K562 (cell line): ENCODE results near the gene PPM1M. TPM values are rescaled to one million over a fixed set of nuclear protein-coding genes. Genes with fewer than 3 reads are reported as not detected.

ENCODE experiments used
- CEBPB ChIP-seq: fragments of 450-650 bp; IDR thresholded peaks from 2 replicates; pipeline ENCODE4 v1.6.1; 2016; ENCODE audit warnings: missing genetic modification characterization, missing compliant biosample characterization
- HMGN3 ChIP-seq: IDR thresholded peaks from 2 replicates; pipeline ENCODE4 v1.6.1; 2011; ENCODE audit warnings: borderline replicate concordance, low read depth, mild to moderate bottlenecking, mixed read lengths, low read length; ENCODE audit not compliant: insufficient read length; ENCODE audit errors: extremely low read depth
- HNRNPLL ChIP-seq: fragments of 200-400 bp; formaldehyde crosslinking; IDR thresholded peaks from 2 replicates; pipeline ENCODE4 v1.6.1; 2017; ENCODE audit warnings: low read length, low read depth, mild to moderate bottlenecking; ENCODE audit not compliant: poor library complexity, severe bottlenecking
- NR2C2 ChIP-seq, 2 experiments: fragments of 200-800 bp in 1 of 2; sonication (Bioruptor generic) in 1 of 2; sonication (generic) in 1 of 2; formaldehyde crosslinking in 1 of 2; IDR thresholded peaks; 2 replicates each; pipeline versions ENCODE4 v1.6.1 to v1.8.0; 2016 to 2022; ENCODE audit warnings: mild to moderate bottlenecking in 1 of 2, missing compliant biosample characterization in 1 of 2, missing genetic modification characterization in 1 of 2, missing genetic modification reagents in 1 of 2
- POLR2H ChIP-seq: IDR thresholded peaks from 2 replicates; pipeline ENCODE4 v1.6.1; 2016; ENCODE audit warnings: missing genetic modification characterization, low read depth, mild to moderate bottlenecking, control low read depth, missing compliant biosample characterization, moderate library complexity
- PTTG1 ChIP-seq: fragments of 450-650 bp; IDR thresholded peaks from 2 replicates; pipeline ENCODE4 v1.6.1; 2016; ENCODE audit warnings: low read depth, mild to moderate bottlenecking, missing genetic modification characterization, missing compliant biosample characterization
- RUNX1 ChIP-seq: sonication (generic); IDR thresholded peaks from 2 replicates; pipeline ENCODE4 v1.6.1; 2016; ENCODE audit warnings: antibody characterized with exemption, low read depth
- SRF ChIP-seq, 2 experiments: fragments of 250-450, 450-650 bp in 1 of 2; sonication (Bioruptor Pico) in 1 of 2; sonication (generic) in 1 of 2; formaldehyde crosslinking; IDR thresholded peaks; 2 replicates each; pipeline versions ENCODE4 v1.5.0 to v1.5.1; 2020 to 2022; ENCODE audit warnings: mild to moderate bottlenecking in 1 of 2, missing genetic modification reagents in 1 of 2
- TAF1 ChIP-seq: IDR thresholded peaks from 2 replicates; pipeline ENCODE4 v1.6.1; 2011; ENCODE audit warnings: mild to moderate bottlenecking, low read length, moderate library complexity; ENCODE audit not compliant: insufficient read depth, control insufficient read depth, severe bottlenecking; ENCODE audit errors: extremely low read depth
- ZFX ChIP-seq: sonication (generic); formaldehyde crosslinking; IDR thresholded peaks from 2 replicates; pipeline ENCODE4 v1.8.0; 2022; ENCODE audit warnings: mild to moderate bottlenecking, missing genetic modification reagents, moderate library complexity
- ZNF354B ChIP-seq: fragments of 250-450 bp; sonication (Bioruptor Pico); IDR thresholded peaks from 2 replicates; pipeline ENCODE4 v1.4.0; 2020
- ZSCAN32 ChIP-seq: fragments of 450-650 bp; formaldehyde crosslinking; IDR thresholded peaks from 2 replicates; pipeline ENCODE4 v1.4.0; 2020; ENCODE audit warnings: mild to moderate bottlenecking, moderate library complexity
- polyA plus RNA-seq, 8 experiments: library from polyadenylated mRNA; depleted of rRNA in 4 of 8; stranded (reverse) in 5 of 8; unstranded in 3 of 8; fragments of >200 nt; fragmentation: Nextera tagmentation in 2 of 8; fragmentation: Illumina TruSeq in 1 of 8; extraction: Ambion mirVana in 2 of 8; extraction: Trizol in 1 of 8; gene quantifications; 2 replicates each; pipeline versions ENCODE4 v1.2.1 to v1.2.3, GENCODE V29; 2011 to 2014; ENCODE audit warnings: inconsistent platforms in 1 of 8, missing spikeins in 1 of 8
- total RNA-seq, 7 experiments: library from RNA; depleted of rRNA in 6 of 7; stranded (reverse); fragments of >200 nt in 6 of 7; fragmentation: Illumina TruSeq in 2 of 7; extraction: Trizol in 2 of 7; gene quantifications; 2 replicates each; pipeline versions ENCODE4 v1.2.1 to v1.2.3, GENCODE V29; 2011 to 2021; ENCODE audit warnings: low replicate concordance in 1 of 7

Gene PPM1M
- total and polyA plus RNA-seq, 9 of the 15 experiments (the other 6 are each of a cell fraction or from before 2014, with no cell fraction given): 1.4 to 9.2 (median 4.4) TPM

GRCh38 chr3:52197842-52198625, 47.5 kb upstream of the PPM1M start, which contains the start of gene ALAS1 (continued):
- no peak for TF ChIP-seq ZNF354B (CRISPR knock-in tag)
- peak in 1 of 2 experiments; percentile 61; a peak in 1 of 4 replicates for TF ChIP-seq SRF (CRISPR knock-in tag; IDR thresholded peaks at IDR 0.05)
- TF ChIP-seq POLR2H (tag): 0 out of 2 replicates have a peak, but pooled peaks have one; percentile 45
- TF ChIP-seq PTTG1 (tag): no peak
- peak; percentile 67 for TF ChIP-seq TAF1
- 0 out of 2 replicates have a peak, but pooled peaks have one; percentile 12 for TF ChIP-seq RUNX1
- no peak for TF ChIP-seq NR2C2 (CRISPR knock-in tag; IDR thresholded peaks at IDR 0.05)
- peak; percentile 88 for TF ChIP-seq NR2C2 (tag; IDR thresholded peaks at IDR 0.05)
- TF ChIP-seq HNRNPLL: no peak
- TF ChIP-seq CEBPB (tag): no peak
- TF ChIP-seq HMGN3: peak; percentile 27
- no peak for TF ChIP-seq ZSCAN32 (CRISPR knock-in tag)
- peak; percentile 77 for TF ChIP-seq ZFX (CRISPR knock-in tag)
